Esophagus squamous epithelium (tissue), 5 donors: ENCODE data around the gene GTF2H3. TPM values are rescaled to one million over a fixed set of nuclear protein-coding genes. Genes with fewer than 3 reads are reported as not detected.
"Not testable (repeated sequence)": the region's sequence is repeated elsewhere in the genome, so short reads cannot be mapped to it uniquely, and the experiment has no call there.

Experiments used
- DNase-seq: peaks from one replicate; lab custom pipeline; 2025; lab: John Stamatoyannopoulos, UW
- H3K27ac ChIP-seq, 4 donors: fragments of 200-600 bp; sonication (generic); one replicate each; pipeline ENCODE4 v1.5.1; 2016 to 2019; ENCODE audit warnings: mild to moderate bottlenecking in 1 of 4
- H3K27me3 ChIP-seq, 4 donors: fragments of 200-600 bp; sonication (generic); 1 replicate in 3 of 4; 2 replicates in 1 of 4; pipeline versions ENCODE4 v1.5.1 to v1.6.0; 2017 to 2021; ENCODE audit warnings: antibody characterized with exemption in 1 of 4
- H3K36me3 ChIP-seq, 3 donors: fragments of 200-600 bp; sonication (generic); one replicate each; pipeline ENCODE4 v1.5.1; 2016 to 2019
- H3K4me1 ChIP-seq, 3 donors: fragments of 200-600 bp; sonication (generic); one replicate each; pipeline ENCODE4 v1.5.1; 2017 to 2019
- H3K4me3 ChIP-seq, 4 donors: fragments of 200-600 bp; sonication (generic); 1 replicate in 3 of 4; 2 replicates in 1 of 4; pipeline ENCODE4 v1.5.1; 2016 to 2019; ENCODE audit warnings: mild to moderate bottlenecking in 2 of 4, moderate library complexity in 1 of 4
- H3K9me3 ChIP-seq, 3 donors: fragments of 200-600 bp; sonication (generic); one replicate each; pipeline ENCODE4 v1.5.1; 2016 to 2019
- CTCF ChIP-seq, 6 experiments: fragments of 450-650 bp in 4 of 6; fragments of 200-600 bp in 2 of 6; sonication (generic) in 2 of 6; IDR thresholded peaks; one replicate each; pipeline ENCODE4 v1.5.1; 2016 to 2019; ENCODE audit warnings: antibody characterized with exemption in 6 of 6, mild to moderate bottlenecking in 4 of 6, moderate library complexity in 4 of 6
- POLR2A ChIP-seq, 4 donors: fragments of 450-650 bp; IDR thresholded peaks; one replicate each; pipeline ENCODE4 v1.6.1; 2017; ENCODE audit warnings: antibody characterized with exemption in 4 of 4, mild to moderate bottlenecking in 4 of 4, moderate library complexity in 3 of 4
- WGBS, 2 donors: methylation state at CpG; one replicate each; pipeline ENCODE4 v1.1.5; 2018; 5-methylcytosine and 5-hydroxymethylcytosine counted together
- intact Hi-C: fragments of 100-400 bp; cut with DNase I; formaldehyde crosslinking; loops from one replicate; pipeline ENCODE4 v1.15.0; 2022
- total RNA-seq, 4 donors: library from RNA; depleted of rRNA; stranded (reverse); fragments of >200 nt; gene quantifications; one replicate each; pipeline ENCODE4 v1.1.0, GENCODE V29; 2016
- donor health status: DM: yes; HTN: yes; CAD: no.

GTF2H3 gene
- total RNA-seq, 4 donors from 2014 or later, result 20.6 to 50.2 (median 26.1) TPM

GRCh38 chr12:123602651-123603195, 30.9 kb upstream of the GTF2H3 start:
- TF ChIP-seq CTCF (IDR thresholded peaks at IDR 0.05), result no peak
- TF ChIP-seq POLR2A (IDR thresholded peaks at IDR 0.05), result no peak
- Histone ChIP-seq H3K27ac (peak overlapping the region in 3 of 4 donors; percentile 86 to 95 (median 92)), H3K27me3 (no peaks in the 10 kb centered on the region), H3K4me3 (peak overlapping the region; percentile 85 to 96 (median 90)), H3K4me1 (peaks cover 13 to 38% (median 14%) of the 10 kb centered on the region in 3 donors), H3K36me3 (peaks cover 10 to 57% (median 11%) of the 10 kb centered on the region in 3 donors), H3K9me3 (no peaks in the 10 kb centered on the region)
- intact Hi-C loops, result no loop called here
- WGBS, 2 donors, result 9 to 10% methylated on average over 7 of the region's 7 CpGs
- DNase-seq, result no peak

GRCh38 chr12:123603495-123603894, 30.1 kb upstream of the GTF2H3 start:
- H3K9me3 ChIP-seq, DNase-seq, H3K27ac ChIP-seq, intact Hi-C loops, H3K27me3 ChIP-seq: not testable (repeated sequence)
- Histone ChIP-seq H3K36me3 (peaks cover 13 to 57% (median 18%) of the 10 kb centered on the region in 3 donors), H3K4me1 (peaks cover 13 to 38% (median 14%) of the 10 kb centered on the region in 3 donors), H3K4me3 (peak overlapping the region in 1 of 4 donors; percentile 86)
- 78 to 90% methylated on average over 10 to 11 of the region's 11 CpGs for WGBS, 2 donors

- Histone ChIP-seq H3K27me3 (no peaks in the 10 kb centered on the region), H3K4me3 (no peak overlapping the region), H3K36me3 (peaks cover 18 to 92% (median 60%) of the 10 kb centered on the region in 3 donors), H3K9me3 (no peaks in the 10 kb centered on the region), H3K27ac (no peak overlapping the region), H3K4me1 (peaks cover 6 to 23% (median 7%) of the 10 kb centered on the region in 3 donors)
- TF ChIP-seq CTCF (IDR thresholded peaks at IDR 0.05), result no peak
- TF ChIP-seq POLR2A (IDR thresholded peaks at IDR 0.05), result no peak
- no peak for DNase-seq
- intact Hi-C loops, result no loop called here
- 78 to 84% methylated on average over 4 of the region's 4 CpGs for WGBS, 2 donors
These were observed 25.9 kb upstream of the GTF2H3 start for GRCh38 chr12:123607756-123608155.

- Histone ChIP-seq H3K4me1 (peaks cover 3 to 19% (median 3%) of the 10 kb centered on the region in 3 donors), H3K4me3 (no peak overlapping the region), H3K27me3 (no peaks in the 10 kb centered on the region), H3K27ac (no peak overlapping the region), H3K9me3 (no peaks in the 10 kb centered on the region), H3K36me3 (peaks cover 18 to 96% (median 65%) of the 10 kb centered on the region in 3 donors)
- intact Hi-C loops, result no loop called here
- DNase-seq, result no peak
- WGBS, 2 donors, result 89 to 91% methylated on average over 8 of the region's 8 CpGs
- TF ChIP-seq CTCF (IDR thresholded peaks at IDR 0.05), result no peak
- no peak for TF ChIP-seq POLR2A (IDR thresholded peaks at IDR 0.05)
These were observed 25.4 kb upstream of the GTF2H3 start for GRCh38 chr12:123608182-123608581.

- Histone ChIP-seq H3K9me3 (no peaks in the 10 kb centered on the region), H3K27ac (peak overlapping the region in 1 of 4 donors; percentile 44), H3K4me1 (peaks cover 0 to 15% (median 11%) of the 10 kb centered on the region in 3 donors), H3K36me3 (peaks cover 13 to 99% (median 72%) of the 10 kb centered on the region in 3 donors), H3K4me3 (no peak overlapping the region), H3K27me3 (no peaks in the 10 kb centered on the region)
- TF ChIP-seq CTCF (IDR thresholded peaks at IDR 0.05), result no peak
- TF ChIP-seq POLR2A (IDR thresholded peaks at IDR 0.05), result no peak
- intact Hi-C loops, result no loop called here
- 86 to 89% methylated on average over 2 of the region's 2 CpGs for WGBS, 2 donors
- no peak for DNase-seq
These were observed 19.5 kb upstream of the GTF2H3 start for GRCh38 chr12:123614110-123614509.
